Measurements from ENCODE around the gene TCF19.

- TF ChIP-seq CTCF (IDR thresholded peaks at IDR 0.05) (no peak), POLR2AphosphoS5 (IDR thresholded peaks at IDR 0.05) (no peak)
Measured at GRCh38 chr6:31180500-31180899, 22.1 kb downstream of the TCF19 start.

Data from prostate gland (tissue), 2 donors.